Effector memory CD4-positive, alpha-beta T cell (primary cell): ENCODE data around the gene RMND1.

Experiments used
- DNase-seq, 3 donors: peaks; one replicate each; pipeline ENCODE4 v3.0.0-alpha.2; 2020
- H3K27ac ChIP-seq: 2 replicates; pipeline ENCODE4 v1.7.0; 2013; ENCODE audit warnings: mild to moderate bottlenecking, low read length, moderate library complexity; ENCODE audit not compliant: insufficient read depth, poor library complexity, severe bottlenecking
- H3K27me3 ChIP-seq: replicated peaks from 2 replicates; pipeline ENCODE4 v1.7.0; 2013; ENCODE audit warnings: mild to moderate bottlenecking, low read length; ENCODE audit not compliant: insufficient read depth, control insufficient read depth, poor library complexity, severe bottlenecking
- H3K36me3 ChIP-seq: 2 replicates; pipeline ENCODE4 v1.7.0; 2013; ENCODE audit warnings: mild to moderate bottlenecking, low read length, moderate library complexity; ENCODE audit not compliant: control insufficient read depth, insufficient read depth
- H3K4me1 ChIP-seq: 2 replicates; pipeline ENCODE4 v1.7.0; 2013; ENCODE audit warnings: low read length, mild to moderate bottlenecking; ENCODE audit not compliant: control insufficient read depth, insufficient read depth, poor library complexity, severe bottlenecking
- H3K4me3 ChIP-seq: 2 replicates; pipeline ENCODE4 v1.7.0; 2013; ENCODE audit warnings: low read length, low read depth, mild to moderate bottlenecking; ENCODE audit not compliant: insufficient read depth, poor library complexity, severe bottlenecking
- H3K9me3 ChIP-seq: 2 replicates; pipeline ENCODE4 v1.7.0; 2013; ENCODE audit warnings: mild to moderate bottlenecking, low read length, moderate library complexity; ENCODE audit not compliant: control insufficient read depth

Gene RMND1

DNA sequence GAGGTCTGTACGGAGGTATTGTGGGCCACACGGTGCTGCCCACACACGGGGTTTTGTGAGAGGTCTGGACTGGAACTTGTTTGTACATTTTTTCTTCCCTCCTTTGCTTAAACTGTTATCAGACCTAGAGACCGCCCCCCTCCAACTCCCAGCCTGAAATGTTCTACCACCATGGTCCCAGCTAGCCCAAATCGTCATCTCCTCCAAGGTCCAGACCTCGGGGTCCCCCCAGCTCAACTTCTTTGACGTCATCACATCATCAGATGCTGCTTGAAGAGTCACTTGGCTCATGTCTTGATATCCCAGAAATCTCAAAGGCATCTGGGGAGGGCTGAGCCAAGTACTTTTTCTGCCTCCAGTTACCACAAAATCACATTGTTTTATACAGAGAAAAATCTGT, 39.1 kb upstream of the RMND1 start:
- Histone ChIP-seq H3K4me1 (peaks cover 4% of the 10 kb centered on the region), H3K9me3 (no peaks in the 10 kb centered on the region), H3K27ac (no peak overlapping the region), H3K27me3 (peaks cover 22% of the 10 kb centered on the region), H3K36me3 (no peaks in the 10 kb centered on the region), H3K4me3 (no peak overlapping the region)
- DNase-seq: no peak

DNA sequence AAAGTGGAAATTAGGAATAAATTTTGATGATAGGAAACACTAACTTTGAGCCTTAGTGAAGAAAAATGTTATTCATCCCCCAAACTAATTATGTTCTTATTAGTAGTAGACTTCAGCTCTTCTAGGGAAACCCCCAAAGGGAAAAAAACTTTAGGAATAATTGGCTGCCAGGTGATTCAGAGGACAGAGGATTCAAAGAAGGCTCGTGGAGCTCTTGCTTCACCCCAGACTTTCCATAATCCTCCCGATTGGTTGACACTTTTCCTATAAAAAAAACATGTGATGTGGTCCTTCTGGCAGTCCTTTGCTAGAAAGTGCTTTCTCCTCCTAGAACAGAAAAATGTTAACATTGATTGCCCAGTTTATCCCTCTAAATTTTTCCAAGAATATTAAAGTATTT, 36.3 kb upstream of the RMND1 start:
- no peaks in the 10 kb centered on the region for H3K4me1 ChIP-seq
- H3K27me3 ChIP-seq: peaks cover under 1% of the 10 kb centered on the region
- H3K36me3 ChIP-seq: no peaks in the 10 kb centered on the region
- H3K9me3 ChIP-seq: no peaks in the 10 kb centered on the region
- no peak for DNase-seq
- H3K4me3 ChIP-seq: no peak overlapping the region
- H3K27ac ChIP-seq: no peak overlapping the region

DNA sequence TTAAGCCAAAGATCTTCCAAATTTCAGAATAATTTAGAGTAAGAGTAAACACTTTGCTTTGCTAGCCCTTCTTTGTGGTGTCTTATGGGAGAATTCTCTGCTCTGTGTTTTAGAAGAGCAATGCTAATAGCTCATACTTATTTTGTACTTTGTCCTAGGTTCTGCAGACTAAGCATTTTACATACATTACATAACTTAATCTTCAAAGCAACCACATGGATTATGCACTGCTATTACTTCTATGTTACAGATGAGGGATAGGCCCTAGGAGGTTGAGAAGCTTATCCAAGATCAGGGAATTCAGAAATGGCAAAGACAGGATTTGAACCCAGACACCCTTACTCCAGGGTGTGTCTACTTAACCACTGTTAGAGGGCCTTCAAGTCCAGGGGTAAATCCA, 32.1 kb upstream of the RMND1 start:
- no peak for DNase-seq
- Histone ChIP-seq H3K27ac (no peak overlapping the region), H3K36me3 (no peaks in the 10 kb centered on the region), H3K9me3 (no peaks in the 10 kb centered on the region), H3K27me3 (no peaks in the 10 kb centered on the region), H3K4me1 (peaks cover 6% of the 10 kb centered on the region), H3K4me3 (no peak overlapping the region)

DNA sequence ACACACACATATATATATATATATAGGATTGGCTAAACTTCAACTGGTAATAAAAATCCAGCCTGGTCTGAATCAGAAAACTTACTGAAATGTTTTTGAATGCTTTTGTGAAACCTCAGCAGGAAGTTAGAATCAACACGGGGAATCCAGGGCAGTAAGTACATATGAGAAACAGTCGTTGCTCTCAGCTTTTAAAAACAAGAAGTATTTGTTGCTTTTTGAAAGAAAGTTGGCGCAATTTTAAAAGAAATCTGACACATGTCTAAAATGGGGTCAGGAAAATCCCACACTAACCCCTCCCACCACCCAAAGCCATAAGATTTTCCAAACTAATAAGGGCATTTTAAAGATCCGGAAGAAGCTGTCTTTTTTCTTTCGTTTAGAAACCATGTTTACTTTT, 30.4 kb upstream of the RMND1 start:
- H3K36me3 ChIP-seq: no peaks in the 10 kb centered on the region
- H3K27ac ChIP-seq: peak overlapping the region; percentile 57
- H3K4me1 ChIP-seq: peaks cover 6% of the 10 kb centered on the region
- no peaks in the 10 kb centered on the region for H3K27me3 ChIP-seq
- H3K4me3 ChIP-seq: peak overlapping the region; percentile 30
- H3K9me3 ChIP-seq: no peaks in the 10 kb centered on the region
- DNase-seq: no peak

DNA sequence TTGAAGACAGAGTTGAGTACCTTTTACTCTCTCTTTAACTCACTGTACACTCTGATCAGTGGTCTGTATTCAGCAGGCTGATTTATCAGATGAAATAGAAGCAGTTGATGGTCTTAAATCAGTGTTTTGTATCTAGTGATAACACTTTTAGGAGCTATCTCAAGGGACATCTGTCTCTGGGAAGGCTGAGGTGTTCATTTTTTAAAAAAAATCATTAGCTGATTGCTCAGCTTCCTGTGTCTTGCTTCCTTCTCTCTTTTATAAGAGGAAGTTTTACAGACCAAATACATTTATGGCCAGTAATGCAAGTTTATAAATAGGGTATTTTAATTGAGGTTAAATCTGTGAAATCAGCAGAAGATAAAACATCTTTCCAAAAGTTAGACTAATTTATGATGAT, 29.9 kb upstream of the RMND1 start:
- Histone ChIP-seq H3K4me1 (peaks cover 6% of the 10 kb centered on the region), H3K27me3 (no peaks in the 10 kb centered on the region), H3K36me3 (no peaks in the 10 kb centered on the region), H3K9me3 (no peaks in the 10 kb centered on the region), H3K27ac (peak overlapping the region; percentile 37), H3K4me3 (no peak overlapping the region)
- DNase-seq: no peak

DNA sequence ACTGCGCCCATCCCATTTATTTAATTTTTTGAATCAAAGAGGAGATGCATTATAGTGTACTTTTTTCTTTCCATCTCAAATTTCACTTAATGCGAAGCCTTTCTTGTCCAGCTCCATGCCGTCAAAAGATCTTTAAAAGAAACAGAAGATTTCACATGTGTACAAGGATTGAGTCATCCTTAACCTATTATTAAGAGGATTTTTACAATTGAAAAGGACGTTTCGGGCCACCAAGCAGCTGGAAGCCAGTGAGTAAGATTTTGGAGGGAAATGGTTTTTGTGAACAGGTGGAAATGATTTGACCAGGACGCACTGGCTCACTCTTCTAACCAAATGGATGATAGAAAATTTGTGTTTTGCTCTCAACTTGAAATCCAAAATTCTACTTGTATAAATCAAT, 26.7 kb upstream of the RMND1 start:
- H3K27ac ChIP-seq: no peak overlapping the region
- H3K36me3 ChIP-seq: no peaks in the 10 kb centered on the region
- H3K9me3 ChIP-seq: no peaks in the 10 kb centered on the region
- no peak for DNase-seq
- peaks cover 6% of the 10 kb centered on the region for H3K4me1 ChIP-seq
- H3K27me3 ChIP-seq: no peaks in the 10 kb centered on the region
- H3K4me3 ChIP-seq: no peak overlapping the region

DNA sequence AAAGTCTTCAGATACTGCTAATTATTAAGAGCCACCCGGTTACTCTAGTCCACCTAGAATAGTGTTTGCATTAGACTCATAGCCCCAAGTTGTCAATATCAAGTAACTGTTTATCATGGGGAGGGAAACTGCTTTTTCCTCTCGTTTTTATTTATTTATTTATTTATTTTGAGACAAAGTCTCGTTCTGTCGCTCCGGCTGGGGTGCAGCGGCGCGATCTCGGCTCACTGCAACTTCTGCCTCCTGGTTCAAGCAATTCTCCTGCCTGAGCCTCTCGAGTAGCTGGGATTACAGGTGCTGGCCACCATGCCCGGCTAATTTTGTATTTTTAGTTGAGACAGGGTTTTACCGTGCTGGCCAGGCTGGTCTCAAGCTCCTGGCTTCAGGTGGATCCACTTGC, 25.8 kb upstream of the RMND1 start:
- DNase-seq: no peak
- Histone ChIP-seq H3K27ac (no peak overlapping the region), H3K4me1 (peaks cover 6% of the 10 kb centered on the region), H3K9me3 (no peaks in the 10 kb centered on the region), H3K36me3 (no peaks in the 10 kb centered on the region), H3K4me3 (no peak overlapping the region), H3K27me3 (no peaks in the 10 kb centered on the region)

DNA sequence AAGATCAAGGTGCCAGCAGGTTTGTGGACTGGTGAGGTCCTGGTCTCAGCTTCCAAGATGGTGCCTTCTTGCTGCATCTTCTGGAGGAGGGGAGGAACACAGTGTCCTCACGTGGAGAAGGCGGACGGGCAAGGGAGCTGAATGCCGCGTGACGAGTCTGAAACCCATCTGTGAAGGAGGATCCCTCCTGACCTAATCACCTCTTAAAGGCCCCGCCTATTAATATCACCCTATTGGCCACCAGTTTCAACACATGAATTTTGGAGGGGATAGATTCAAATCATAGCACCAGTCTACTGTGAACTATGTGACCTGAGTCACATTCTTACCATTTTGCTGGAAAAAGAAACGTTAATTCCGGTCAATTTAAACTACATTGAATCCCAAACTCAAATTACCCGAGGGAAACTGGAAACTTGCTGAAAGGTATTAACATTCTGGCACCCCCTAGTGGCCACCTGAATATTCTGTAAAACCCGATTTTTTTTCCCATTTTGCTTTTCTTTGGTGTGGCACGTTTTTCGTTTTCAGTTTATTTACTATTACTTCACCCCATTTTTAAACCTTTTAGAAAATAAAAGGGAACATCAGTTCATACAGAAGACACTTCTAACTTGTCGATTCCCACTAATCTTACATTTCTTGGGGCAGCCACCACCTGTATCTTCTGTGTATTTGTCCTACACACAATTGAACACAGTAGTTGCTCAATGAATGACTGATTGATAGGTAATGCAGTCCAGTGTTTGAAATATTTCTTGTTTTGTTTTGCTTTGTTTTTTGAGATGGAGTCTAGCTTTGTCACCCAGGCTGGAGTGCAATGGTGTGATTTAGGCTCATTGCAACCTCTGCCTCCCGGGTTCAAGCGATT, 24.0 kb upstream of the RMND1 start:
- H3K36me3 ChIP-seq: no peaks in the 10 kb centered on the region
- H3K27ac ChIP-seq: no peak overlapping the region
- H3K27me3 ChIP-seq: no peaks in the 10 kb centered on the region
- H3K4me3 ChIP-seq: no peak overlapping the region
- no peaks in the 10 kb centered on the region for H3K9me3 ChIP-seq
- peak in 1 of 3 donors; percentile 28 for DNase-seq
- no peaks in the 10 kb centered on the region for H3K4me1 ChIP-seq

DNA sequence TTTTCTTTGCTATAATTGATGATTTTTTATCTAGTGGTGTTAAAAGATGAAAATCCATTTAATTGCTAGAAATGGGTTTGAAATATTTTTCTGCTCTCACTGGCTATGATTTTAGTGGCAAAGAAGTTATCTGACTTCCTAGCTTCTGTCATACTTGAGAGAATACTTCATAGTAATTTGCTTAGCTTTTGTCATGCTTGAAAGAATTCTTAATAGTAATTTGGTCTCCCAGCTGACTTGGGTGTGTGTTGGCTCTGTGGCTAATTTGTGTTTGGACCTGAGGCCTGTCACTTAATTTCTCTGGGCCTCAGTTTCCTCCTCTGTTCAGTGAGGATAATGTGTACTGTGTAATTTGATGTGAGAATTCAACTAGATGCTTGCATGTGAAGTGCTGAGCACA, 12.8 kb upstream of the RMND1 start:
- peaks cover 26% of the 10 kb centered on the region for H3K36me3 ChIP-seq
- H3K9me3 ChIP-seq: no peaks in the 10 kb centered on the region
- no peaks in the 10 kb centered on the region for H3K4me1 ChIP-seq
- no peak for DNase-seq
- no peaks in the 10 kb centered on the region for H3K27me3 ChIP-seq
- H3K4me3 ChIP-seq: no peak overlapping the region
- no peak overlapping the region for H3K27ac ChIP-seq

DNA sequence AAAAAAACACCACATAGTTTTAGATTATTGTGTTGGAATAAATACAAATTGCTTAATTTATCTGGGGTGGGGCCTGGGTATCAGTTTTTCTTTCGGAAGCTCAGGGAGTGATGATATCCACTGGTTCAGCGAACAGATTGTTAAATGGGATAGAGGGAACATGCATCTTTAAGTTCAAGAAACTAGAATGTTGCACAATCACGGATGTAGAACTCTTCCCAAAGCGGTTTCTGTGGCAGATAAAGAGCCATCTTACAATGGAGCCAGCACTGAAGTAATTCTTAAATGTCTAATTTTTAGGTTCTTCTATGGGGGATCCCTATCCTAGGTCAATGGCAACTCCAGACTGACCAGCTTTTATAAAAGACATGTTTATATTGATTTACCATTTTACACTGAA, 9.7 kb upstream of the RMND1 start:
- no peaks in the 10 kb centered on the region for H3K4me1 ChIP-seq
- H3K36me3 ChIP-seq: peaks cover 35% of the 10 kb centered on the region
- no peak overlapping the region for H3K4me3 ChIP-seq
- H3K9me3 ChIP-seq: no peaks in the 10 kb centered on the region
- DNase-seq: no peak
- no peak overlapping the region for H3K27ac ChIP-seq
- H3K27me3 ChIP-seq: no peaks in the 10 kb centered on the region
